Measurements from ENCODE around the gene SMOC1.

SMOC1 gene, protein sequence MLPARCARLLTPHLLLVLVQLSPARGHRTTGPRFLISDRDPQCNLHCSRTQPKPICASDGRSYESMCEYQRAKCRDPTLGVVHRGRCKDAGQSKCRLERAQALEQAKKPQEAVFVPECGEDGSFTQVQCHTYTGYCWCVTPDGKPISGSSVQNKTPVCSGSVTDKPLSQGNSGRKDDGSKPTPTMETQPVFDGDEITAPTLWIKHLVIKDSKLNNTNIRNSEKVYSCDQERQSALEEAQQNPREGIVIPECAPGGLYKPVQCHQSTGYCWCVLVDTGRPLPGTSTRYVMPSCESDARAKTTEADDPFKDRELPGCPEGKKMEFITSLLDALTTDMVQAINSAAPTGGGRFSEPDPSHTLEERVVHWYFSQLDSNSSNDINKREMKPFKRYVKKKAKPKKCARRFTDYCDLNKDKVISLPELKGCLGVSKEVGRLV

DNA sequence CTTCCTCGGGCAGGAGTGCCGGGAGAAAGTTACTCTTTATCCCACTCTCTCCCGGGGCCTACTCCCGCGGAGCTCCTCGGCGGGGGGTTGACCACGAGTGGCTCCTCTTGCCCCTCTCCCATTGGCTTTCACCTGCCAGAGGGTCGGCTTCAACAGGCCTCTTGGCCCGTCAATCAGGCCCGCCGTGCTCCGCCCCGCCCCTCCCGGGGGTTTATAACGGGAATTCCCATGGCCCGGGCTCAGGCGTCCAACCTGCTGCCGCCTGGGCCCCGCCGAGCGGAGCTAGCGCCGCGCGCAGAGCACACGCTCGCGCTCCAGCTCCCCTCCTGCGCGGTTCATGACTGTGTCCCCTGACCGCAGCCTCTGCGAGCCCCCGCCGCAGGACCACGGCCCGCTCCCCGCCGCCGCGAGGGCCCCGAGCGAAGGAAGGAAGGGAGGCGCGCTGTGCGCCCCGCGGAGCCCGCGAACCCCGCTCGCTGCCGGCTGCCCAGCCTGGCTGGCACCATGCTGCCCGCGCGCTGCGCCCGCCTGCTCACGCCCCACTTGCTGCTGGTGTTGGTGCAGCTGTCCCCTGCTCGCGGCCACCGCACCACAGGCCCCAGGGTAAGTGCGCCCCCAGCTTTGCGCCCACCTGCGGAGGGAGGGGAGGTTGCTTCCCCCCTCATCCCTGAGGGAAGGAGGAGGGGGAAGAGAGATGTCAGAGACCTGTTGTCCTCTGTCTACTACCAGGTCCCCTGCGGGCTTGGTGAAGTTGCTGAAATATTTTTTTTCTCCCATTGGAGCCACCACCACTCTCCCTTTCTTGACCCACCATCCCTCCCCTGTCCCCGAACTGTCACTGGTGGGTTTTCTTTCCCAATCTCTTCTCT is at the start of gene SMOC1:
TSS of gene SMOC1 (plus strand) at position 242 of the 869 bp plus-strand sequence. CDS start at position 505, 263 bp downstream.
- DNase-seq (ENCODE audit: low read depth in 2 of 2), result peak; percentile 7 to 15

DNA sequence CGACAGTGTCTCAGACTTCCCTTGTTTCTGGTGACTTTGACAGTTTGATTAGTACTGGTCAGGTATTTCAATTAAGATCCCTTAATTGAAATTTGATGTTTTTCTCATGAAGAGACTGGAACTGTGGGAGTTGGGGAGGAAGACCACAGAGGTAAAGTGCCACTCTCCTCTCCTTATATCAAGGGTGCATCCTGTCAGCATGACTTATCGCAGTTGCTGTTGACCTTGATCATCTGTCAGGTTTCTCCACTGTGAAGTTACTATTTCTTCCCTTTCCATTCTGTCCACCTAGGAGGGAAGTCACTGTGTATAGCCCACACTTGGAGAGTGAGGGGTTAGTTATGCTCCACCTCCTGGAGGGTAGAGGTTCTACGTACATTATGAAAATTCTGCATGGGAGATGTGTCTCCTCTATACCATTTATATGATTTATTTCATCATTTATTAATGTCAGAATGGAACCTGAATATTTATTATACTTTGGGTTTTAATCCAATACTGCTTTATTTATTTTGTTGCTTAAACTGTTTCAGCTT is 40.3 kb upstream of the SMOC1 start:
- no peak for DNase-seq (ENCODE audit: low read depth in 2 of 2)

DNA sequence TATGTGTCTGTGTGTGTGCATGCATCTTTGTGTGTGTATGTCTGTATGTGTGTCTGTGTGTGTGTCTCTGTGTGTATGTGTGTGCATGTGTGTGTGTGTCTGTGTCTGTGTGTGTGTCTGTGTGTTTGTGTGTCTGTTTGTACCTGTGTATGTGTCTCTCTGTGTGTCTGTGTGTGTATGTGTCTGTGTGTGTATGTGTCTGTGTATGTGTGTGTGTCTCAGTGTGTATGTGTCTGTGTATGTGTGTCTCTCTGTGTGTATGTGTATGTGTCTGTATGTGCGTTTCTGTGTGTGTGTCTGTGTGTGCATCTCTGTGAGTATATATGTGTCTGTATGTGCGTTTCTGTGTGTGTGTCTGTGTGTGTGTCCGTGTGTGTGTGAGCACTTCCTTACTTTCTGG is 39.6 kb upstream of the SMOC1 start:
- DNase-seq (ENCODE audit: low read depth in 2 of 2), result no peak

DNA sequence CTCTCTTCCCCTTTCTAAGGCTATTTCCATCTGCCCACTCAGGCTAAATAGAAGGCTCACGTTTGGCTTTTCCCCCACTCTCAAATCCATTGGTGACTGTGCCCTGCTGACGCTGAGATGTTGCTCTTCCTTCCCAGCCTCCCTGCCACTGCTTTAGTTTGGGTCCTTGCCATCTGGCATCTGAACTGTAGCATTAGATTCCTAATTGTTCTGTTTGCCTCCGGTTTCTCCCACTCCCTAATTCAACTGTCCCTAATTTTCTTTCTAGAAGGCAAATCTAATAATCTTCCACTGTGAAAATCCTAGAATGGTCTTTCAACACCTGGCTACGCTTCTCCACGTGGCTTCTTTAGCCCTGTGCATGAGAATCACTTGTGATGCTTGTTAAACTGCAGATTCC is 37.6 kb upstream of the SMOC1 start:
- no peak for DNase-seq (ENCODE audit: low read depth in 2 of 2)

DNA sequence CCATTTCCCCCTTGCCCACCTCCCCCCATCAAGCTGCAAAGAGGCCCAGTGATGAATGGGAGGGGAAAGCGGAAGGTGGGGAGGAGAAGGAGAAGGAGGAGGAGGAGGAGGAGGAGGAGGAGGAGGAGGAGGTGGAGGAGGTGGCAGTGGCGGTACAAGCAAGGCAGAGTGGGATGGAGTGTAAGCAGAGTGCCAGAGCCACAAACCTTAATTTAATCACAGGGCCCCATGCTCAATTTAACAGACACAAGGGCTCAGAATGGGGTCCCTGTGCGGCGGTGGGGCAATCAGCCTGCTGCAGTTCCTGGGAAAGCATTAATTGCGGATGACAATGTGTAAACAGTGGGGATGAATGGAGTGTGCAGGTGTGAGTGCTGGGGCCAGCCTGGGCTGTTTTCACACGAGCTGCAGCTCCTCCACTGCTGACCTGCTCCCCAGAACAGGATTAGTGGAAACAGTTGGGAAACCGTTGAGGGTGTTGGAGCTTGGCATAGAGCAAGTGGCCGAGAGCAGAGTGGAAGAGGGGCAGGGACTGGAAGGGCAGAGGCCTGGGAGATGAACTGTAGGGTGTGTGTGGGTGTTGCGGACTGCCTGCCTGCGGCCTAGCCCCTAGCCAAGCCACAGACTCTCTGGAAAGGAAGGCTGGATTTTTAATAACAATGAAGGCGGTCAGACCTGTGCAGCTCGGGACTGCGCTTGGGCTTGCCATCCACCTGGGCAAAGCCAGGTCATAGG is 36.4 kb upstream of the SMOC1 start:
- no peak for DNase-seq (ENCODE audit: low read depth in 2 of 2)

DNA sequence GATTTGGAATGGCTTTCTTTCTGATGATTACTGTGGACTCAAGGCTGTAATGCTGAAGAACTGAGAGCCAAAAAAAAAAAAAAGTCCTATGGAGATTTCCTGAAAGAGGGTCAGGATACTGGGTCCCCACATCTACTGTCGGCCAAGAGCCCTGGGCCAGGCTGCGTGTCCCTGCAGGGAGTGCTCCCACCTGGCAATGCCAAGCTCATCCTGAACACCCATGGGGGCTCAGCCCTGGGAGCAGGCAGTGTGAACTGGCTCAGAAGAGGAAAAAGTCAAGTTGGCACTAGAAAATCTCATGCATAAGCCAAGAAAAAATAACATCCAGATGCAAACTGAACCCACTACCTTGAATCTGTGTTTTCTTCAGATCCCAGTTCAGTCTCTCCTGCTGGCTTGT is 35.0 kb upstream of the SMOC1 start:
- DNase-seq (ENCODE audit: low read depth in 2 of 2), result no peak

DNA sequence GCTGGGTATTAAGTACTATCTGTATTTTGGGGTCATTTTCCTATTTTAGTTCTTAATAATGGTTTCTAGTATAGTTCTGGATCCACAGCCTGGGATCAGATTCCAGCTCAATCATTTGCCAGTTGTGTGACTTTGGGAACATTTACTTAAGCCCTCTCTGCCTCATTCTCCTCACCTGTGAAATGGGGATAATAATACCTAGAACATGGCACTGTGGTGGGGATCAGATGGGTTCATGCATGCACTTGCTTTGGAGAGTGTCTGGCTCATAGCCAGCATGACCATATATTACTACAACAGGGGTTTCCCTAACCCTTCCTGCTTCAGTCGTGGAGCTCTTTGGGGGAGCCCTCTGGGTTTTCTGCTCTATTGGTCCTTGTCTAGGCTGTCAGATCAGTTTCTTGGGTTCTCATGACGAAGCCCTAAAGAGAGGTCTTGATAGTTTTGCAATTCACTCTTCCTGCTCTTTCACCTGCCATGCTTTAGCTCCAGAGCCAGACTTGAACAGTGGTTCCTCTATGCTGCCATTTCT is 34.1 kb upstream of the SMOC1 start:
- no peak for DNase-seq (ENCODE audit: low read depth in 2 of 2)

DNA sequence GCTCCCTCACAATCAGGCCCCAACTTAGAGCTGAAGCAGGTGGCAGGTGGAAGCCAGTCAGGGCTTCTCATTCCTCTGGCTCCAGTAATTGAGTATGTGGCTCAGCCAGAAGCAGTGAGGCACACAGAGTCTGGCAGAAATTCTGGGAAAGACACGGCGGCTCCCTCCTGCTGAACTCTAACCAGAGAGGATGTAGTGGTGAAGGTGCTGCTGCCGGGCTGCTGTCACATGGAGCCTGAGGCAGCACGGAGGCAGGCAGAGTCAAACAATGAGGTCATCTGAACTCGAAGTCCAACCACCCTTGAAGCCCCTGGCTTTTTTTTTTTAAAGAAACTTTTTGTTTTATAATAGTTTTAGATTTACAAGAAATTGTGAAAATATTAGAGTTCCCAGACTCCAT is 33.4 kb upstream of the SMOC1 start:
- no peak for DNase-seq (ENCODE audit: low read depth in 2 of 2)

DNA sequence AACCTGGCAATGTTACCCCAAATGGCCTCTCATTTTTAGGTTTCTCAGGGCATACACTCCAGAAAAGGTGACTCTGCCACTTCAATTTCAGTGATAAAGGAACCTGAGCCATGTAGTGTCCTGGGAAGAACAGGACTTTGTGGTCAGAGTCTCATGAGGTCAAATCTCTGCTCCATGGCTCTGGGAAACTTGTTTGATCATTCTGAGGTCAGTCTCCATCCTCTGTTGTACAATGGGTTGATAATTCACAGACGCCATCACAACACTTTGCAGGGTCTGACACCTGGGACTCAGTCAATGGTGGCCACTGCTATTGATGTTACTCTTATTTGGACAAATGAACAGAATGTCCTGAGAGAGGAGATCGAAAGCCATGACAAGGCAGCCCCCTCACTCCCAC is 31.1 kb upstream of the SMOC1 start:
- DNase-seq (ENCODE audit: low read depth in 2 of 2), result no peak

DNA sequence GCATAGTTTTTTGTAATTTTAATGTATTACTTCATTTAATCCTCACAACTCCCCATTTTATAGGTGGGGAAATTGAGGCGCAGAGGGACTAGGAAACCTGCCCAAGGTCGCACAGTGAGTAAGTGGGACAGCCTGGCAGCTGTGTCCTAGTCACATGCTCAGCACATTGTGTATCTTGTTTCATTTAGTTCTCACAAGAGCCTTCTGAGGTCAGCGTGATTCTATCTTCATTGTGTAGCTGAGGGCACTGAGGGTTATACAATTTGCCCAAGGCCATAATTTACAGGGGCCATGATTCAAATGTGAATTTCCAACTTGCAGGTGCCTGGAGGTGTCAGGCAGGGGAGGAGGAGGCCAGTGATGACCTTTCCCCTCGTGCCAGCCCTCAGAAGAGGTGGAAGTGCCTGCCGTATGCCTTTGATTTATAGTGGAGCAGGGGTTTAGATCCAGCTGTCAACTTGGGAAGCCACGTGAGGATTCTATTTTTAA is 30.3 kb upstream of the SMOC1 start:
- DNase-seq (ENCODE audit: low read depth in 2 of 2), result no peak

DNA sequence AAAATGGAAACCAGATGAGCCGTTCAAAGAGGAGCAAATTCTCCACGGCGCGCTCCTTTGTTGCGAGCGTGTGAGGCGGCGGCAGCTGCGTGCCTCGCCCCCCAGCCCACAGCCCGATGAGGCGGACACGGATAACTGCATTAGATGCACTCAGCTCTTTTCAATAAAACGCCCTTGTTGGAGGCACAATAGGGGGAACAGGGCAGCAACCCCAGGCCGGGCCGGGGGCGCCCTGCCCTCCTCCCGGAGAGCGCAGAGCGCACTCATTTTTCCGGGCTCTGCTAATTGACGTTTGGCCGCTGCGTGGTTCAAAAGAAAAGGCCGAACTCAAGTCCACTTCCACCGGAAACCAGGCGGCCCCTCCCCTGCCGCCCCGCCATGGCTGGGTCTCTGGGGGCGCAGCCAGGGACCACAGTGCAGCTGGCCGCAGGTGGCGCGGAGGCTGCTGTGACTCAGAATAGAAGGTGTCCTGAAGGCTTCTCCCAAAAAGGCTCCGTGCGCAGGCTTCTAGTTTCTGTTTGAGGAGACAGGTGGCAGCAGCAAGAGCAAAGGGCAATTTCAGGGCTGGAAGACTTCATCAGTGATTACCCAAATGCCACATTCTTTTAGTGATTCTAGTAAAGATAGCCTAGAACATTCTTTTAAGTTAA is 29.0 kb upstream of the SMOC1 start:
- no peak for DNase-seq (ENCODE audit: low read depth in 2 of 2)

DNA sequence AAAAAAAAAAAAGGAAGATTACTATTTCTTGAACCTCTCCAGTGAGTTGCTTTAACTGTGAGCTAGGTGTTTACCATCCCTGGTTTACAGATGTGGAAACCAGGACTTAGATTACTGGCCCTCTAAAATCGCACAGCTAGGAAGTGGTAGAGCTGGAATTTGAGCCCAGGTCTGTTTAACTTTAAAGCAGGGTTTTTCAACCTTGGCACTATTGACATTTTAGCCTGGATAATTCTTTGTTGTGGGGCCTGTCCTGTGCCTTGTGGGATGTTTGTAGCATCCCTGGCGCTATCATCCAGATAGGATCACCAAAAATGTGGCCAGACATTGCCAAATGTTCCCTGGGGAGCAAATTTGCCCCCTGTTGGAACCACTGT is 28.5 kb upstream of the SMOC1 start:
- DNase-seq (ENCODE audit: low read depth in 2 of 2), result no peak

DNA sequence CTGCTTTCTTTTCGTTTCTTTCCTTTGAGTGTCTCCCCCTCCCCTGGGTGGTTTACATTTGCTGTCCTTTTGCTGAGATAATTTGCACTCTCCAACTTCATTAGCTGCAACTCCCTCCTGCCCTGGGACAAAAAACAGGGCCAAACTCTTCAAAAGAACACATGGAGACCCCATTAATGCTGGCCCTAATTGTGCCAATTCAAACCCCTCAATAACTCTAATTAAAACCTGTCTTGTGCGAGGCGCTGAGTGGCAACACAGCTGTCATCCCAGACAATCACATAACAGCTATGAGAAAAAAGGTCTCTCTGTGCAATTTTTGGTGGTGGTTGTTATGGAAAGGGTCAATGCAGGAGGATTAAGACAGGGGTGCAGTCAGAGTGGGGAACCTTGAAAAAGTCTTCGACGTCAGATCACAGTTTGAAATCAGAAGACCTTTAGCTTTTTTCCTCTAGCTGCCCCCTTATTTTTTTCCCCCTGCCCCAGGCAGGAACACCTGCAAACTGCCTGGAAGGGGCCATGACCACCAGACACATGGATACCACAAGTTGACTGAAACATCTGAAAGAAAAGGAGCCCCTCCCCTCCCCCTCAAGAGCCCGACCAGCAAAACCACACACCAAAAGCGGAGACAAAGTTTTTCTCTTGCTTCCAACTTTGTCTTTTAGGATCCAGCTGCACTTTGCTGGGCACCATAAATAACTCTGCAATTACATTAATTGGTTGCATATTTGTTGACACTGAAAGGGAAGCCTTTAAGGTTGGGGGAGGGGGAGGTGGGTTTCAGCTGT is 26.5 kb upstream of the SMOC1 start:
- no peak for DNase-seq (ENCODE audit: low read depth in 2 of 2)

DNA sequence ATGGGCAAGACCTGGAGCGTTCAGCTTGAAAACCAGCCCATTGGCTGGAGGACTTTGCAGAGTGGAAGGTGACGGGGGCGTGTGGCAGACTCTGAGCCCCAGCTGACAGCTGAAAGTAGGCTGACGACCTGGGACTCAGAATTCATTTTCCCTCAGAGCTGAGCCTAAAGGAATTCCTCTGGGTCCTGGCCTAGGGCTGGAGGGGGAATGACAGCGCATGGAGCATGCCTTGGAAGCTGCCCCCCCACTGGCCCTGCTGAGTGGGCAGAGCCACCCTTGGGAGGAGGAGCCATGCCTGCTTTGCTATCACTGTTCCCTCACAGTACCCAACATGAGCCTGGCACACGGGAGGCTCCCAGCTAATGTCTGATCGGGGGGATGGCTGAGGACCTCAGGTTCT is 25.4 kb upstream of the SMOC1 start:
- no peak for DNase-seq (ENCODE audit: low read depth in 2 of 2)

DNA sequence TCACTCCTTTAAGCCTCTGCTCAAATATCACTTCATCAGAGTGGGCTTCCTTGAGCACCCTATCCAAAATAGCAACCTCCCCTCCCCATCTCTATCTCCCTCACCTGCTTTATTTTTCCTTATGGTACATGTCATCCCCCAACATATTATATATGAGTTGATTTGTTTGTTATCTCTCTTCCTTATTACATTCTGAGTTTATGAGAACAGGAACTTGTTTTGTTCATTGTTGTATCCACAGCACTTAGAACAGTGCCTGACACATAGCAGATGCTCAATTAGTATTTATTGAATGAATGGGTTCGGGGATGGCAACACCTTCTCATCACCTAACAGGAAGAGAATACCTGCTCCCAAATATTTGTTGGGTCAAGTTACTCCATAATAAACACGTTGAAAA is 24.6 kb upstream of the SMOC1 start:
- DNase-seq (ENCODE audit: low read depth in 2 of 2), result no peak

DNA sequence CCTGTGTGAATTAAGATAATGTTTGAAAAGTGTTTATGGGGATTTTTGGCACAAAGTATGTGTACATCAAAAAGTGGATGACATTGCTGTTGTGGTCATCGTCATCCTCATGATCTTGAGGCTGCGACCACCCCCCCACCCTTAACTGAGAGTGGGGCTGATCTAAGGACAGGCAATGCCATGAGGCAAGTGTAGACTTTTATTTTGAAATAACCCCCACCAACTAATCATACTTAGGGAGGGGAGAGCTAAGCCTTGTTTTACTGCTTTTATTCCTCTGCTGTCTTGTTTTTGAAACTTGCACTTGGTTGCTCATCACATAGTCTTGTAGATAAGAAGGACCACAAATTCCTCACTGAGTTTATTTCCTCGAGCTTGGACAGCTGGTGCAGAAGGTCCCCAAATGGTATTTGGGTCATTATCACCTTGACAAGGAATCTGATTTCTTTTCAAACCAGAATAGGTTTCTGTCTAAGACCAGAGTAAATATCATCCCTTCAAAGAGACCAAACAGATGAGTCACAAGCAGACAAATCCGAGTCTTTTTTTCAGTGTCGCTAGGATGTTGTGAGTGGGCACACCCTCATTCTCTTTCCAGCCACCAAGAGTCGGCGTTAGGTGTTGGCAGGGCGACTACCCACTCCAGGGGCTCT is 23.9 kb upstream of the SMOC1 start:
- DNase-seq (ENCODE audit: low read depth in 2 of 2), result no peak

DNA sequence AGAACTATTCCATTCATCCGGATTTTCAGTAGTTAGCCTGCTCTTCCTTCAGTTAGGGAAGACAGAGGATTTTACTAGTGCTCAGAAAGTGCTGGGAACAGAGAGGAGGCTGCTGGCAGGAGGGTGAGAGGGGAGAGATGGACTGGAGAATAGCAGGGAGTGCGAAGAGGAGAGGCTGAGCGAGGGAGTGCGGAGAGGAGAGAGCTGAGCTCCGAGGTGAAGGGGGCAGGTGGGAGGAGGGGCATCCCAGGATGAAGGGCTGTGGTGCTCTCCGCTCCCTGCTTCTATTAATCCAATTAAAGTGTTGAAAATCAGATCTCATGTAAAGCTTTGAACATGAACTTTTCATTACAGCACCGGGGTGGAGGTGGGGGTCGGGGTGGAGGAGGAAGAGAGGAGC is 20.4 kb upstream of the SMOC1 start:
- DNase-seq (ENCODE audit: low read depth in 2 of 2), result no peak

DNA sequence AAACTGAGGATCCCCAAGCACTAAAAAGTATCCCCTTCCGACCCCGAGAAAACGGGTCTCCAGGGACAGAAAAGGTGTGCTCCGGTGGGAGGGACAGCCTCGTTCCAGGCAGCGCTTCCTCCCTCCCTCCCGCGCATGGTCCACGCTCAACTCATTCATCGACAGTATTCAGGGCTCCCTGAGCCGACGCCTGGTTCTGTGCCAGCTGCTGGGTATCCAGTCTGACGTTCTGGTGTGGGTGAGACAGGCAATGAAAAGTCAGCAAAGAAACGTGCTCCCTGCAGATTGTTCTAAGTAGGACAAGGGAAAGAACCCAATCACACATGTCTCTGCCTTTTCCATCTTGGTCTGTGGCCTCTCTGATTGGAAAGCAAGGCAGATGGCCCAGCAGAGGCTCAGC is 19.6 kb upstream of the SMOC1 start:
- DNase-seq (ENCODE audit: low read depth in 2 of 2), result no peak

DNA sequence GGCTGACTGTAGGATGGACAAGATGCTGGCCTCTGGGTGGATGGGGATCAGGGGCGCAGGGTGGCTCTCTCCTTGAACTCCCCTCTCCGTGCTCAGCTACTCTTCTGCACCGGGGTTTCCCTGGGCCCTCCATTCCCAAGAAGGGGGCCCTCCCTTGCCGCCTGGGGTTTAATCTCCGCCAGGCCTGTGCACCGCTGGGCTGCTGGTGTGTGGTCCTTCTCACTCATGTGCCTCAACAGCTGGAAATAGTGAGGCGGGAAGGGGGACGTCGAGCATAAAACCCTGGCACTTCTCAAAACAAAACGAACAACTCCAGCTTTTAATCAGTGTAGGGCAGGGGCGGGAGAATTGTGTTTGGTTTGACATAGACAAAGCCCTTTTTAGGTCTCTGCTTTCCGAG is 19.0 kb upstream of the SMOC1 start:
- no peak for DNase-seq (ENCODE audit: low read depth in 2 of 2)

Data from stimulated activated CD8-positive, alpha-beta memory T cell treated with anti-CD3 and anti-CD28 coated beads, Interleukin-15, amount 100 ng/mL, for 48 hours (primary cell).